OCI-LY7 (cell line): ENCODE data around the gene ST6GALNAC6. TPM values are rescaled to one million over a fixed set of nuclear protein-coding genes. Genes with fewer than 3 reads are reported as not detected.

Source experiments
- BruUV-seq: library from RNA; stranded (reverse); fragments of 400-500 nt; replicated peaks from 2 replicates; lab custom pipeline; 2021; lab: Mats Ljungman, UMichigan
- CTCF ChIA-PET: fragments of 300-600 bp; sonication (Branson Sonifier 250); formaldehyde crosslinking; loops from one replicate; lab custom pipeline; 2022; ENCODE audit warnings: antibody characterized with exemption; ENCODE audit not compliant: unreplicated experiment; lab: Charles Lee
- POLR2A ChIA-PET: fragments of 300-600 bp; sonication (Branson Sonifier 250); formaldehyde crosslinking; loops from one replicate; lab custom pipeline; 2022; ENCODE audit warnings: antibody characterized with exemption; lab: Charles Lee
- DNase-seq: peaks from one replicate; pipeline ENCODE4 v3.0.0-alpha.2; 2015; ENCODE audit warnings: low spot score
- H2AFZ ChIP-seq: fragments of 200-600 bp; sonication (generic), shearing (Covaris generic); 2 replicates; pipeline ENCODE4 v1.6.1; 2014; ENCODE audit warnings: mild to moderate bottlenecking, antibody characterized with exemption, low read length, moderate library complexity
- H3K27ac ChIP-seq: fragments of 200-600 bp; sonication (generic); 2 replicates; pipeline ENCODE4 v1.5.1; 2014; ENCODE audit warnings: mixed run types, low read depth, mild to moderate bottlenecking, moderate library complexity, low read length, inconsistent platforms; ENCODE audit not compliant: poor library complexity, severe bottlenecking
- H3K36me3 ChIP-seq: fragments of 200-600 bp; sonication (generic); 2 replicates; pipeline ENCODE4 v1.6.1; 2014; ENCODE audit warnings: mild to moderate bottlenecking, antibody characterized with exemption, low read length, moderate library complexity, mixed read lengths; ENCODE audit not compliant: insufficient read depth
- H3K4me1 ChIP-seq: fragments of 200-600 bp; sonication (generic); 2 replicates; pipeline ENCODE4 v1.5.1; 2014; ENCODE audit warnings: mild to moderate bottlenecking, low read length; ENCODE audit not compliant: insufficient read depth, poor library complexity, severe bottlenecking
- H3K4me2 ChIP-seq: fragments of 200-600 bp; sonication (generic); 2 replicates; pipeline ENCODE4 v1.6.1; 2014; ENCODE audit warnings: mild to moderate bottlenecking, low read length
- H3K4me3 ChIP-seq: fragments of 200-600 bp; sonication (generic); 2 replicates; pipeline ENCODE4 v1.5.1; 2014; ENCODE audit warnings: mild to moderate bottlenecking, low read depth, low read length; ENCODE audit not compliant: poor library complexity, severe bottlenecking
- H3K79me2 ChIP-seq: fragments of 200-600 bp; sonication (generic); 2 replicates; pipeline ENCODE4 v1.6.1; 2016; ENCODE audit warnings: low read depth, mild to moderate bottlenecking, low read length, moderate library complexity, mixed read lengths; ENCODE audit not compliant: insufficient read depth
- H3K9me2 ChIP-seq: fragments of 200-600 bp; sonication (generic); 2 replicates; pipeline ENCODE4 v1.6.1; 2016; ENCODE audit warnings: mild to moderate bottlenecking, low read length, mixed read lengths; ENCODE audit not compliant: insufficient read depth
- H3K9me3 ChIP-seq: fragments of 200-600 bp; sonication (generic); 2 replicates; pipeline ENCODE4 v1.6.1; 2014; ENCODE audit warnings: mild to moderate bottlenecking, mixed run types, low read length, mixed read lengths
- H4K20me1 ChIP-seq: fragments of 200-600 bp; sonication (generic); 2 replicates; pipeline ENCODE4 v1.6.1; 2014; ENCODE audit warnings: mild to moderate bottlenecking, antibody characterized with exemption, low read length, moderate library complexity, mixed read lengths; ENCODE audit not compliant: insufficient read depth
- CTCF ChIP-seq: fragments of 200-600 bp; sonication (generic); conservative IDR thresholded peaks from 2 replicates; pipeline ENCODE4 v1.5.1; 2014; ENCODE audit warnings: mild to moderate bottlenecking, antibody characterized with exemption, low read length, moderate library complexity, mixed read lengths
- EZH2phosphoT487 ChIP-seq: fragments of 200-600 bp; sonication (generic); IDR thresholded peaks from 2 replicates; pipeline ENCODE4 v1.6.1; 2018; ENCODE audit warnings: low read depth, borderline replicate concordance, mild to moderate bottlenecking, mixed run types, antibody characterized with exemption, low read length, moderate library complexity, mixed read lengths
- intact Hi-C: fragments of 100-400 bp; cut with micrococcal nuclease; formaldehyde crosslinking; loops from one replicate; pipeline ENCODE4 v1.10.0; 2022; ENCODE audit not compliant: unreplicated experiment
- total RNA-seq, 2 experiments: library from RNA; depleted of rRNA in 1 of 2; stranded (reverse); fragments of >200 nt in 1 of 2; shearing (Covaris generic) in 1 of 2; gene quantifications; 2 replicates each; pipeline ENCODE4 v1.2.3, GENCODE V29; 2014 to 2022

ST6GALNAC6 gene
- total RNA-seq, 2 experiments from 2014 or later: 43.7 to 51.3 TPM

DNA sequence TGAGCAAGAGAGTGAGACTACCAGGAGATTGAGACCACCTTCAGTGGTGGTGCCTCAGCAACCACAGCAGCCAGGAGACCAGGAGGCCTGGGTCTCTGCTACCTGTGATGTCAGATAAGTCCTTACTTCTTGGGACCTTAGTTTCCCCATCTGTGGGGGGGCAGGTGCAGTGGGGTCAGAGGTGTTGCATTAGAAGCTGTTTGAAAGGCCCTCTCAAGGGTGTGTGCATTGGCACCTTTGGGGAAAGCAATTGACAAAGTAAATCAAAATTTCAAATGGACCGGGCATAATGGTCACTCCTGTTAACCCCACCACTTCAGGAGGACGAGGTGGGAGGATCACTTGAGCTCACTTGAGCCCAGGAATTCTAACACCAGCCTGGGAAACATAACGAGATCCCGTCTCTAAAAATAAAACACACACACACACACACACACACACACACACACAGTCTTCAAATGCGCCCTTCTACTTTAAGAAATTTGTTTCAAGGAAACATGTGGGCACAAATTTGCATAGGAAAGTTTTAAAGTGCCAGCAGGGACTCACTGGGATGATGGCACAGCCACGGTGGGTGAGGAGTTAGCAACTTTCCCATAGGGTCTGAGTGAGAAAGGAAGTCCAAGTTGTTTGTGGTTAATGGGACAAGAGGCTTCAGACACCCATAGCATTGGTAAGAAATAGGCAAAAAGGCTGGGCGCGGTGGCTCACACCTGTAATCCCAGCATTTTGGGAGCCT, 20.6 kb downstream of the ST6GALNAC6 start:
- BruUV-seq: no TSS peak
- POLR2A ChIA-PET: interaction anchor here (0.6 to 0.7 kb wide), 2 partner anchors 9 to 65 kb away, joined by 3 to 6 read pairs; no protein-coding TSS in a partner anchor
- intact Hi-C loops: loop anchor here (10.0 kb wide), 1 partner anchor 374 kb away; no protein-coding TSS in a partner anchor
- no peaks in the 10 kb centered on the region for H3K36me3 ChIP-seq
- CTCF ChIA-PET: no interaction called here
- no peaks in the 10 kb centered on the region for H3K9me2 ChIP-seq
- TF ChIP-seq EZH2phosphoT487 (no peak), CTCF (no peak)
- no peak for DNase-seq
- no peak overlapping the region for H3K4me3 ChIP-seq
- no peaks in the 10 kb centered on the region for H4K20me1 ChIP-seq
- H3K27ac ChIP-seq: no peak overlapping the region
- no peak overlapping the region for H2AFZ ChIP-seq
- peaks cover 38% of the 10 kb centered on the region for H3K4me1 ChIP-seq
- no peak overlapping the region for H3K4me2 ChIP-seq
- no peaks in the 10 kb centered on the region for H3K79me2 ChIP-seq
- no peaks in the 10 kb centered on the region for H3K9me3 ChIP-seq

DNA sequence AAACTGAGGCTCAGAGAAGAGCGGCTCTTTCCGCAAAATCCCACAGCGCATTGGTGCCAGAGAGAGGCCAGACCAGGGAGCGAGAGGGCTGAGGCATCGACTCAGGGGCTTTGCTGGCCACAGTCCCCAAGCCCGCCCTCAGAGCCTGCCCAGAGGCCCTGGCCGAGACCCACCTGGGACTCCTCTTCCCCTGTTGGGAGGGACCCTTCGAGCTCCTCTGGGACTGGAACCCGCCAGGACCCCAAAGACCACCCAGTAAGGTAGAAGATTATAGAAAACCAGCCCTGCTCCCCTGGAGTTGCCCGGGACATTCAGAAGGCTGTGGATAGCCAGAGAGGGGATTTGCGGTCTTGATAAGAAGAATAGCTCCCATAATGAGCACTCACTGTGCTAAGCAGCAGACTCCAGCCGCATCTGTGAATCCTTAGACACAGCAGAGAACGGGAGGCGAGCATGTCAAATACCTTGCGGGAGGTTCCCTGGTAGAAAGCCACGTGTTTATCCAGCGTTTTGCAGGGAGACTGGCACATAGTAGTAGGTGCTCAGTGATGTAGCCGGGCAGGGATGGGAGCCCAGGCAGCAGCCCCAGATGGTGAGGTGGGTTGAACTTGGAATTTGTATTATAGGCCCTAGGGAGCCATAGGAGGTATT, 21.3 kb downstream of the ST6GALNAC6 start:
- H4K20me1 ChIP-seq: no peaks in the 10 kb centered on the region
- no peaks in the 10 kb centered on the region for H3K9me2 ChIP-seq
- no peak overlapping the region for H3K4me3 ChIP-seq
- no peak overlapping the region for H3K27ac ChIP-seq
- BruUV-seq: no TSS peak
- CTCF ChIA-PET: no interaction called here
- peaks cover 37% of the 10 kb centered on the region for H3K4me1 ChIP-seq
- DNase-seq: no peak
- no peak overlapping the region for H3K4me2 ChIP-seq
- intact Hi-C loops: loop anchor here (10.0 kb wide), 1 partner anchor 373 kb away; no protein-coding TSS in a partner anchor
- no peak for TF ChIP-seq CTCF
- TF ChIP-seq EZH2phosphoT487: no peak
- POLR2A ChIA-PET: interaction anchor here (0.6 kb wide), 1 partner anchor 65 kb away, joined by 3 read pairs; no protein-coding TSS in a partner anchor
- H3K79me2 ChIP-seq: no peaks in the 10 kb centered on the region
- no peaks in the 10 kb centered on the region for H3K9me3 ChIP-seq
- no peaks in the 10 kb centered on the region for H3K36me3 ChIP-seq
- H2AFZ ChIP-seq: no peak overlapping the region
